Astrocyte of the spinal cord (primary cell): Measurements from ENCODE around the gene DERL3.

Experiments
- DNase-seq: peaks from one replicate; pipeline ENCODE4 v3.0.0; 2011; ENCODE audit warnings: low read depth, low spot score
- H3K4me3 ChIP-seq: 2 replicates; pipeline ENCODE4 v1.5.1; 2011; ENCODE audit warnings: low read depth, mild to moderate bottlenecking, low read length, moderate library complexity
- CTCF ChIP-seq: IDR thresholded peaks from 2 replicates; pipeline ENCODE4 v1.5.1; 2012; ENCODE audit warnings: low read depth, mild to moderate bottlenecking, low read length, inconsistent platforms
- in situ Hi-C: cut with HindIII; loops from 2 replicates; pipeline ENCODE4 v1.10.0; 2017; ENCODE audit warnings: low sequenced_read_pairs

Gene DERL3

GRCh38 chr22:23791738-23792645 is 46.8 kb downstream of the DERL3 start:
- no peak for DNase-seq
- in situ Hi-C loops, result no loop called here
- no peak overlapping the region for H3K4me3 ChIP-seq
- TF ChIP-seq CTCF, result no peak

- no peak overlapping the region for H3K4me3 ChIP-seq
- no peak for DNase-seq
- no peak for TF ChIP-seq CTCF
- in situ Hi-C loops, result no loop called here
Observed at GRCh38 chr22:23790819-23791737, 47.7 kb downstream of the DERL3 start.

- no peak for DNase-seq
- in situ Hi-C loops, result no loop called here
- TF ChIP-seq CTCF, result peak; percentile 21
- H3K4me3 ChIP-seq, result no peak overlapping the region
Observed at GRCh38 chr22:23789638-23790037, 49.2 kb downstream of the DERL3 start.

GRCh38 chr22:23789121-23789520 is 49.7 kb downstream of the DERL3 start:
- TF ChIP-seq CTCF, result no peak
- DNase-seq, result no peak
- no peak overlapping the region for H3K4me3 ChIP-seq
- in situ Hi-C loops, result no loop called here

- no peak for TF ChIP-seq CTCF
- DNase-seq, result no peak
- peak overlapping the region; percentile 75 for H3K4me3 ChIP-seq
- in situ Hi-C loops, result no loop called here
Observed at GRCh38 chr22:23787910-23788309, 50.9 kb downstream of the DERL3 start.

- no peak for DNase-seq
- in situ Hi-C loops, result no loop called here
- H3K4me3 ChIP-seq, result peak overlapping the region; percentile 75
- no peak for TF ChIP-seq CTCF
Observed at GRCh38 chr22:23787600-23787896, 51.3 kb downstream of the DERL3 start.
